HG03039 (cell line): ENCODE data around the gene ABHD10.

ENCODE experiments used
- ATAC-seq: cut with Tn5 transposase; IDR thresholded peaks from one replicate; pipeline ENCODE4 v1.9.1; 2021; ENCODE audit warnings: mild to moderate bottlenecking, moderate library complexity; ENCODE audit not compliant: unreplicated experiment

The ABHD10 gene

DNA sequence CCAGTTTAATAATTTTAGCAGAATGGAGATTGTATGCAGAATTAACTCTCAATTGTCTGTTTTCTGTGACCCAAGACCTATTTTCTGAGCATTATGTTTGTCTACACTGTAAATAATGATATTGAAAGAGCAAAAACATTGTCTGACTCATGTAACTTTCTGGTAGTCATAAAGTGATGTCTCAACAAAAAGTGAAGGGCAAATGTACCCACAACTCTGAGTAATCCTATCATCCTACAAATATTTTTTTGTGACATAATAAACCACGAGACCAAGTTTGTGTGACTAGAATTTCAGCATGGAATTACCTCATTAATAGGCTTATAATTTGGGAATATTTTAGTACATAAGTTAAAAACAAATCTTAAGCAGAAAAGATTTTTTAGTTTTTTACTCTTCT lies 15.4 kb upstream of the ABHD10 start:
- ATAC-seq = no peak

- ATAC-seq = no peak
These were observed 13.3 kb upstream of the ABHD10 start for GRCh38 chr3:111965484-111965883.

GRCh38 chr3:111967068-111967467 lies 11.8 kb upstream of the ABHD10 start:
- no peak for ATAC-seq

DNA sequence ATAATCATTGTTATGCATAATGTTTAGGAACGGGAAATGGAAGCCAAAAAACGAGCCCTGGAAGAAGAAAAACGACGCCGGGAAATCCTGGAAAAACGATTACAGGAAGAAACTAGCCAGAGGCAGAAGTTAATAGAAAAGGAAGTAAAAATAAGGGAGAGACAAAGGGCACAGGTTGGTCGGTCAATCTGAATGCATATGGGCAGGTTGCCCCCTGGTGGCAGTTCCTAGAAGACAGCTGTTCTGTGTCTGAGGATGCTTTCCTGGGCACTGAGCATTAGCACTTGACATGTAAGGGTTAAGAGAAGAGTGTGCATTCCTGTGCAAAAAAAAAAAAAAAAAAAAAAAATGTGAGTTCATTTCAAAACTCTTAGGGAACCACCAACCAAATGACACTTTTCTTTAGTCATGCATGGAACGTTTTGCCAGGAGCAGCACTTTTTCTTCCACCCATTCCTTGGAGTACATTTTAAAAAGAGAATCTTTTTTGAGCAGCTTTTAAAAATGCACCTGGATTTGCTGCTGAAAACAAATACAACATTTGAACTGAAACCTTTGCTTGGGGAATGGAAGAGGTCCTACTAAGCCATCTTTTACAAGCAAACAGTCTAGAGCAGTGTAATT lies 11.1 kb upstream of the ABHD10 start:
- ATAC-seq = peak; percentile 96

DNA sequence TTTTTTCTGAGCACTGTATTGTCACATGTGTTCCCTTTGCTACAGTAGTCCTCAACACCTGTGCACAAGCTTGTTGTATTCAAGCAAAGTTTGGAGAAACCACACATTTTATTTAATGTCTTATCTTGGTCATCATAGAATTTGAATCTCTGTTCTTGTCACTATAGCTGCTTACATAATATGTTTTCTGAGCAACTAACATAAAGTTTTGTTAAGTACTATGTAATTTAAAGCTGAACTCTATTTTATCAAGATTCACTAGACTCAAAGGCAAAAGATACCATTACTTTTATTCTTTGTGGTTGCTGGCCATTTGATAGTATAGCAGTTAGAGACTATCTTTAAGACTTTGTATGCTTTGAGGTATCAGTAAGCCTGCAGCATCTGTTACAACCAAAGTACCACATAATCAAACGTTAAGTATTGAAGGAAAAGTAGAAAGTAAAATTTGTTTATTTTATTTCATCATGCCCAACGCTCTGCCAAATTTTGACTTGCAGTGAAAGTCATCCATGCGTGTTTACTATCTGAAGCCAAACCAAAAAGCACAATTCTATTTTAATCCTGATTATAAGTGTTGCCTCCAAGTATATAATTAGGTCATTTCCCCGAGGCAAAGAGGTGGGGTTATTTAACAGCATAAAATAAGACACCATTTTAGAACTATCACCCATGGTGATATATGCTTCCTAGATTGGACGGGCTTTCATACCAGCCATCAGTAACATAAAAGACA lies 10.3 kb upstream of the ABHD10 start:
- no peak for ATAC-seq

DNA sequence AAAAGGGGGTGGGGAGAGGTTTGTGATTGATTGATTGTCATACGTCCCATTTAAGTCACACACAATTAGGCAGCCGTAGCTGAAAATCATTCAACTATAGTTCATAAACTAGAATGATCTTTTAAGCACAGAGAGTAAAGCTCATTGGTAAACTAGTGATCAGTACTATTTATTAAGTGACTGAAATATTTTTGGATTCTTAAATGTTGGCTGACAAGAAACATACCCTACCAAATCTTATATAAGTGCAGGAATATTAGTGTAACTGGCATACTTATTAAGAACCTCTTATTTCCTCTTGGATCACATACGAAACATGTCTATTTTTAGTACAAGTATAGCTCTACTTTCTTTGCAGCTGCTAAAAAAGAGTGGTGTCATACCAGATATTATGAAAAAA lies 8.4 kb upstream of the ABHD10 start:
- ATAC-seq = no peak

DNA sequence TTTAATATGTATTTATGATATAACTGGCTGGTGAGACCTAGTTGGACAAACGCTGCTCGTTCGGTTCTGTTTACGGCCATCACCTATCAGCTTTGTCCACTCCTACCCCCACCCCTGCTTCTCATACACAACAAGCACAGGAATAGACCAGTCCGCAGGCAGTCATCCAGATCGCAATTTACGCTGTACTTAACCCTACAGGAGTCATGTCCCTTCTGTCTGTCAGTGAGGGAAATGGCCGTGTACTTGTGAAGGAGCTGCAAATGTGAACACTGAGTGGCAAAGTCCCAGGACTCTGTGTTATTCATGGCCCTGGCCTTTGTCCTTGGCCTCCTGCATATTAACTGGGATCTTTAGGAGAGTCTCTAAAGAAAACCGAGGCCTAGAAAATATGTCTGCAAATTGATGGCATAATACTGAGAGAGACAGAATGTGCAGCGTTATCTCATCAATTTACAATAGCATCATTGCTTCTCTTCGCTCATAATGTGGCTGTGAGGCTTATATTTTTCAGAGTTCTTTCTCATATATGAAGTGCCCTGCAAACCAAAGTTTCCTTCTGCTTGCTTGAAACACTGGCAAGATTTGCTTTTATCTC lies 7.2 kb upstream of the ABHD10 start:
- no peak for ATAC-seq

- no peak for ATAC-seq
These were observed 5.9 kb upstream of the ABHD10 start for GRCh38 chr3:111972891-111973290.

GRCh38 chr3:111975131-111975530 lies 3.7 kb upstream of the ABHD10 start:
- no peak for ATAC-seq

DNA sequence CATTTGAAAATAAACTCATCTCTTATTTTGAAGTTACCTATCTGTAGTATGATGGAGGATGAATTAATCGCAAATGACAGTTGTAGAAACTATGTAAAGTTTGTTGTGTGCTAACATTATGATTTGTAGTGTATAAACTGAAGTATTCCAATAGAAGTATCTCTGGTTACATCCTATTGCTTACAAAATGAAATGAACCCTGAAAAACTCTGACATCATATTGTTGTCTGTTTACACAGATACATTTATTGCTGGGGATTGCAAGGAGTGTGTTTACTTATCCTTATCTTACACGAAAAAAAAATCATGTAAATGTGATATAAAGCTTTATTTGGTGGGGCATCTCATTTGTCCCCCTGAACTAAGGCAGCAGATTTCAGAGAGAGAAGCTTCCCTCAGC lies 2.6 kb upstream of the ABHD10 start:
- ATAC-seq = no peak

GRCh38 chr3:111979434-111980038 lies 710 bp downstream of the ABHD10 start:
- peak; percentile 27 for ATAC-seq

GRCh38 chr3:111980716-111981456 lies 2.1 kb downstream of the ABHD10 start:
- ATAC-seq = no peak

DNA sequence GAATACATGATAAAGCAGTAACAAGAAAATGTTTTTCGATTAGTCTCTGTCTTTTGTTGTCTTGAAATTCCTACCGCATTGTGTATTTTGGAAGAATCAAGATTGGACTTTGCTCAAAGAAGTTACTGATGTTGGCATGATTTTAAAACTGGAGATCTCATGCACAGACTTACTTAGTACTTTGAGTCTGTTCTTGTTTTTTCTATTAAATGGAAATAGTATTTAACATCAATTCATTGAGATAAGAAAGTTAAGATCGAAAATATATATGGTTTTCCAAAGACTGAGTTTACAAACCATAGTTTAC lies 2.6 kb downstream of the ABHD10 start:
- ATAC-seq = no peak

- no peak for ATAC-seq
These were observed 5.9 kb downstream of the ABHD10 start for GRCh38 chr3:111984636-111985298.

DNA sequence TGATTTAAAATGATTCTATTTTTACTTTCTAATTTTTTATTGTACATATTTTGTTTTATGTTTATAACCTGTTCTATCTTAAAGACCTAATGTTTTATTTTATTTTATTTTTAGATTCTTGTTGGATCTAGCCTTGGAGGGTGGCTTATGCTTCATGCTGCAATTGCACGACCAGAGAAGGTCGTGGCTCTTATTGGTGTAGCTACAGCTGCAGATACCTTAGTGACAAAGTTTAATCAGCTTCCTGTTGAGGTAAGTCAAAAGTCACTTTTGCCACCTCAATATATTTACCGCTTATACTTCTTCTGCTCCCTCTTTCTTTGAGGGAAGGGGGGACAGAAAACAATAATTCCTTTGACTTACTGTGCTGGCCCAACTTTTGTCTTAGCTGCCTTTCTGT lies 8.0 kb downstream of the ABHD10 start:
- no peak for ATAC-seq

- peak; percentile 77 for ATAC-seq
These were observed 10.3 kb downstream of the ABHD10 start for GRCh38 chr3:111989061-111989678.

DNA sequence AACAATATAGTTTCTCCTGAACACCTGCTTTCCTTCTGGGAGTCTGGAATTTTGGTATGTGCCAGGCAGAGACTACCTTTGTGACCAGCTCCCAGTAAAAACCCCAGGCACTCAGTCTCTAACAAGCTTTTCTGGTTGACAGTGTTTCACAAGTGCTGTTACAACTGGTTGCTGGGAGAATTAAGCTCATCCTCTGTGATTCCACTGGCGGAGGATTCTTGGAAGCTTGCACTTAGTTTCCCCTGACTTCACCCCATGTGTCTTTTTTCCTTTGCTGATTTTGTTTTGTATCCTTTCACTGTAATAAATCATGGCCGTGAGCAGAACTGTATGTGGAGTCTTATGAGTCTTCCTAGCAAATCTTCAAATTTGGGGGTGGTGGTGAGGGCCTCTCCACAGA lies 14.2 kb downstream of the ABHD10 start:
- no peak for ATAC-seq

DNA sequence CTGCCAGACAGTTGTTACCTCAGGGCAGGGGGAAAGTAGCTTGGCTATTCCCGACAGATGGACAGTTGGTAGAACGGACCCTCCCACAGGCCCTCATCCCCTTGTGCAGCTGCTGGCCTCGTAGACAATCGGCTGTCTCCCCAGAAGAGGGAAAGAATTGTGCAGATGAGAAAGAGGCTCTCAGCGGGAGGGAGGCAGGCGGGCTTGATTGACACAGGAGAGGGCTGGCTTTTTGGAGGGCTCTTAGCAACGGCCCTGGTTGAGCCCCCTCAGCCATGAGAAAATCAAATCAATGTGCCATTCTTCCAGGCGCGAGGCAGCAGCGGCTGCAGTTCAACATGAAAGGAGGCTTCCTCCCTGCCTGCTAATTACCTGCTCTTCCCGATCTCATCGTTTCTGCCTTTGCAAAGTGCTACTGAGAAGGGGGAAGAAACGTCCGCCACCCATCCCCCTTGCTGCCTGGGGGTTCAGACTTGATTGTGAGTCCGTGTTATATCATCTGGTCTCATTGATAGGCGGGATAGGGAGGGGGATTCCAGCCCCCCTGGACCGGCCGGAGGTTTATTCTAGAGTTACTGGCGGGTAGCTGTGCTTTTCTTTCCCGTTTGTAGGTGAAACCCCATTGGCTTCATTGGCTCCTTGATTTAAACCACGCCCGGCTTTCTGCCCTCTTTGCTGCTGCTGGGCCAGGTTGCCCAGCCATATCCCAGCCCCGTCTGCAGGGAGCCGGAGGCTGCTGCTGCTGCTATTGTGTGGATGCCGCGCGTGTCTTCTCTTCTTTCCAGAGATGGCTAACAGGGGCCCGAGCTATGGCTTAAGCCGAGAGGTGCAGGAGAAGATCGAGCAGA lies 20.0 kb downstream of the ABHD10 start, which contains the start of gene TAGLN3:
TSS of gene TAGLN3 (plus strand) at position 287 of the 848 bp plus-strand sequence. CDS start at position 788, 501 bp downstream.
- ATAC-seq = no peak
